Central memory CD4-positive, alpha-beta T cell (primary cell): Measurements from ENCODE around the gene CTNNB1.

ENCODE experiments used
- DNase-seq: peaks from one replicate; pipeline ENCODE4 v3.0.0; 2022

Gene CTNNB1

DNA sequence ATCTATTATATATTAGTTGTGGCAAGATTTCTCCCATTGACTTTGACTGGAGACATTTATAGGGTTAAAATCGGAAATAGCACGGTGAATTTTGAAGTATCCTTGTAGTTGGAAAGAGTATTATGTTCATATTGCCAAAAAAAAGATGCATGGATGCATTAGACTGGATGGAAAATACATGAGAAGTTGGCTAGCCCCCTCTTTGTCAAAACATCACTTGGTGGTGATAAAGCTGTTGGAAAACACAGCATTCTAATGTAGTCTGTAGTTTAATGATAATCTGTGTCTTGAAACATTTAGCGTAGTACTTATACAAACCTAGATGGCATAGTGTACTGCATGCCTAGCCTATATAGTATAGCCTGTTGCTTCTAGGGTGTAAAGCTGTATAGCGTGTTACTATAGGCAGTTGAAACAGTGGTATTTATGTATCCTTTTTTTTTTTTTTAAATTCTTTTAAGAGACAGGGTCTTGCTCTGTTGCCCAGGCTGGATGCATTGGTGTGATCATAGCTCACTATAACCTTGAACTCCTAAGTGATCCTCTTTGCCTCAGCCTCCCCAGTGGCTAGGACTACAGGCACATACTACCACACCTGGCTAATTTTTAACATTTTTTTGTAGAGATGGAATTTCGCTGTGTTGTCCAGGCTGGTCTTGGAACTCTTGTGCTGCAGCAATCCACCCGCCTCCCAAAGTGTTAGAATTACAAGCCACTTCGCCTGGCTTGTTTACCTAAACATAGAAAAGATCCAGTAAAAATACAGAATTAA, 21.8 kb downstream of the CTNNB1 start:
- no peak for DNase-seq

DNA sequence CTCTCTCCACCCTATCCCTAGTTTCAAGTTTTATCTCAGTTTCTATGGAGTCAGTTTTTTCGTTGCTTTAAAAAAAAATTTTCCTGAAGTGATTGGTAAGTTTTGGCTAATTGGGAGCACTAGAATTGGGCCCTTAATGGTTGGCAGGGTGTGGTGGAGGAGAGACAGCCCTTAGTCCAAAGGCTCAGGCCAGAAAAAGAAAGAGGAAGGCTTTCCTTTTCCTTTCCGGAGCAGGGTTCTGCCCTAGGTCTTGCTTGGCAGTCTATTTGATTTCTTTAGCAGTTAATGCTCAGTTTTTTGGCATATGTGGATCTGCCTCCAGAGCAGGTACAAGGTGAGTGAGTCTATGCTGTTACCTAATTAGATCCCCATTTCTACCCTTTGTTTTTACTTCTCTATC, 22.7 kb downstream of the CTNNB1 start:
- DNase-seq, result no peak

DNA sequence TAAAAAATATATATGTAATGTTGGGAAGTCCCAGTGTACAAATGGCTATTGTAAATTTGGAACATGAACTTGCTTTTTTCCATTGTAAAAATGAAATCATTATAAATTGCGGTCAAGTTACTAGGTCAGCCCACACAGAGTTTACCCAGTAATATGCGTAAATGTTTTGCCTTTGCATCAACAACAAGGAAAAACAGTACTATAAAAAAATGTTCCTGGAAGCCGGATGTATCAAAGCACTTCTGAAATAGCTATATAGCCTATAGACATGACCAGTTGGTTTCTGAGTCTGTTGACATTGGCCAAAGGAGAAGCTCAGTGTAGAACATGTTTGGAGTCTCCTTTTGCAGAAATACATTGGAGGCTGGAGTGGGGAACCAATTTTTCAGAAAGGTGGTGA, 23.2 kb downstream of the CTNNB1 start:
- no peak for DNase-seq

DNA sequence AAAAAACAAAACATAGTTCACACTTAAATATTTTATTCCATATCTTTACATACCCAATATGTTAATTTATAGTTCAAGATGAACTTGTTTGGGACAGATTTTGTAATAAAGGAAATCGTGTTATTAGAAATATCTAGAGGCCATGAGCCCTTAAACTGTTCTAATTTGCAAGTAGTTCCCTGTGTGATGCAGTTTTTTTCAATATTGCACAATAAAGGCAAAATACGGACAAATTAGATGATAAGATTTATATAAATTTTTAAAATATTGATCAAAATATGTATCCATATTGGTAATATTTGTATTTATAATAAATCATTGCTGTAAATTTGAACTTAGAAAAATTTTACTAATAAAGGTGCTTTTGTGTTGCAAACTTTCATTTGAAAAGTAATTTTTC, 23.8 kb downstream of the CTNNB1 start:
- DNase-seq, result no peak

DNA sequence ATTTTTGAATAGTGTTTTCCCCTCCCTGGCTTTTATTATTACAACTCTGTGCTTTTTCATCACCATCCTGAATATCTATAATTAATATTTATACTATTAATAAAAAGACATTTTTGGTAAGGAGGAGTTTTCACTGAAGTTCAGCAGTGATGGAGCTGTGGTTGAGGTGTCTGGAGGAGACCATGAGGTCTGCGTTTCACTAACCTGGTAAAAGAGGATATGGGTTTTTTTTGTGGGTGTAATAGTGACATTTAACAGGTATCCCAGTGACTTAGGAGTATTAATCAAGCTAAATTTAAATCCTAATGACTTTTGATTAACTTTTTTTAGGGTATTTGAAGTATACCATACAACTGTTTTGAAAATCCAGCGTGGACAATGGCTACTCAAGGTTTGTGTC, 24.4 kb downstream of the CTNNB1 start:
- DNase-seq, result no peak

DNA sequence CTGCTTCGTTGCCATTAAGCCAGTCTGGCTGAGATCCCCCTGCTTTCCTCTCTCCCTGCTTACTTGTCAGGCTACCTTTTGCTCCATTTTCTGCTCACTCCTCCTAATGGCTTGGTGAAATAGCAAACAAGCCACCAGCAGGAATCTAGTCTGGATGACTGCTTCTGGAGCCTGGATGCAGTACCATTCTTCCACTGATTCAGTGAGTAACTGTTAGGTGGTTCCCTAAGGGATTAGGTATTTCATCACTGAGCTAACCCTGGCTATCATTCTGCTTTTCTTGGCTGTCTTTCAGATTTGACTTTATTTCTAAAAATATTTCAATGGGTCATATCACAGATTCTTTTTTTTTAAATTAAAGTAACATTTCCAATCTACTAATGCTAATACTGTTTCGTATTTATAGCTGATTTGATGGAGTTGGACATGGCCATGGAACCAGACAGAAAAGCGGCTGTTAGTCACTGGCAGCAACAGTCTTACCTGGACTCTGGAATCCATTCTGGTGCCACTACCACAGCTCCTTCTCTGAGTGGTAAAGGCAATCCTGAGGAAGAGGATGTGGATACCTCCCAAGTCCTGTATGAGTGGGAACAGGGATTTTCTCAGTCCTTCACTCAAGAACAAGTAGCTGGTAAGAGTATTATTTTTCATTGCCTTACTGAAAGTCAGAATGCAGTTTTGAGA, 25.0 kb downstream of the CTNNB1 start:
- no peak for DNase-seq

DNA sequence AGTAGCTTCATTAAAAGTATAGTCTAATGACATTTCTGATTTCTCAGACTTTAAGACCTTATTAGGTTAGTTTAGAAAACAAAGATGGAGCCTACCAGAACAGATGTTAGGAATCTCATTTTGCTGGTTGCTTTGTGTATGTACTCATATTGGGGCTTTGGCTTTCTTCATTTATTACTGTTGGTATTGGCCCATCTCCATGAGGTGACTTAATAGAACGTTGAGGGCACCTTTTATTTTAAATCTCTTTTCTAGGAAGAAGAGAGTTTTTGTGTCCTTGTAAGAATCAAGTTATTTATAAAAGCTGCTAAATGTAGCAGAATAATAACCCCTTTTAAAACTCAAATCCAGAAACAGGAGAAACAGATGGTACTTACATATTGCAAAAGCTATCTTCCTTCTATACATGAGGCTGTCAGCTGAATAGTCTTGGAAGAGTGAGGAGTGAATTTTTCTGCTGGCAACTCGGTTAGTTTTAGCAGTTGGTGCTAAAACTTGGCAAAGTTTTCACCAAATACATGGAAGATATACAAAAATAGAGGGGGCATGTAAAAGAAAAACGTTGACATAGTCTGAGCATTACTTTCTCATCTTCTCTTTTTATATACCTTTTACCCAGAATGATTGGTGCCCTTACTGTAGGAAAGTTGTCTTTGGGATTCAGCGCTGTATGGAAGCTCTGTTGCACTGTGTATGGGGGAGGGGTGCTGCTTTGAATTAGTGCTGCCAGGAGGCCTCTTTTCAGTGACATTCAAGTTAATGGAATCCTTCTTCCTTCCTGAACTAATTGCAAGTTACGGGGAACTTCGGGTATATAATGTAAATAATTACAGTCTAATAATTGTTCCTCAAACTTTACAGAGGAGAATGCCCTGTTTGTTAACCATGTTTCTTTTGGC, 35.8 kb downstream of the CTNNB1 start:
- DNase-seq, result no peak

DNA sequence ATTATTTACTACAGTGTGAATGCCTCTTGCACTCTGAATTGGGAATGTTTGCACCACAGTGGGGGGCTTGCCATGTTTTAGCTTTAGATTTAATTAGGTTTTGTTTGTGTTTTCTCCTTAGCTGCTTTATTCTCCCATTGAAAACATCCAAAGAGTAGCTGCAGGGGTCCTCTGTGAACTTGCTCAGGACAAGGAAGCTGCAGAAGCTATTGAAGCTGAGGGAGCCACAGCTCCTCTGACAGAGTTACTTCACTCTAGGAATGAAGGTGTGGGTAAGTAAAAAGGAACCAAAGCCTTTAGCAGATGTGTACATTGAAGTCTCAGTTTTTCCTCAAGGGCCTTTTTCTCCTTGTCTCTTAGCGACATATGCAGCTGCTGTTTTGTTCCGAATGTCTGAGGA, 36.9 kb downstream of the CTNNB1 start:
- DNase-seq, result no peak

DNA sequence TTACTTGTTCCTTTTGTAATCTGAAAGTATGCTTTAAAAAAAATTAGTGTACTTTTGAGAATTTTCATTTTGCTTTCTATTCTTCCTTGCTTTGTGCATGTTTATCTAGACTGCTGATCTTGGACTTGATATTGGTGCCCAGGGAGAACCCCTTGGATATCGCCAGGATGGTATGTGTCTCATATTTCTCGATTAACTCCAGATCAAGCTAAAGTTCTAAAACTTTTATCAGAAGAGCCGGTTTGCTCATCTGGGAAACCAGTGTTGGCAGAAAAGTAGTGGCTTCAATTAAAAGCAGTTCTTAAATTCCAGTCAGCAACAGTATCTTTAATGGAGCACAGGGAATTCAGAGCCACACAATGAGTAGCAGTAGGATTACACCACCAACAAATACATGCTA, 38.6 kb downstream of the CTNNB1 start:
- no peak for DNase-seq

DNA sequence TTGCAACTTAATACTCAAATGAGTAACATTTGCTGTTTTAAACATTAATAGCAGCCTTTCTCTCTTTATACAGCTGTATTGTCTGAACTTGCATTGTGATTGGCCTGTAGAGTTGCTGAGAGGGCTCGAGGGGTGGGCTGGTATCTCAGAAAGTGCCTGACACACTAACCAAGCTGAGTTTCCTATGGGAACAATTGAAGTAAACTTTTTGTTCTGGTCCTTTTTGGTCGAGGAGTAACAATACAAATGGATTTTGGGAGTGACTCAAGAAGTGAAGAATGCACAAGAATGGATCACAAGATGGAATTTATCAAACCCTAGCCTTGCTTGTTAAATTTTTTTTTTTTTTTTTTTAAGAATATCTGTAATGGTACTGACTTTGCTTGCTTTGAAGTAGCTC, 40.3 kb downstream of the CTNNB1 start:
- no peak for DNase-seq

DNA sequence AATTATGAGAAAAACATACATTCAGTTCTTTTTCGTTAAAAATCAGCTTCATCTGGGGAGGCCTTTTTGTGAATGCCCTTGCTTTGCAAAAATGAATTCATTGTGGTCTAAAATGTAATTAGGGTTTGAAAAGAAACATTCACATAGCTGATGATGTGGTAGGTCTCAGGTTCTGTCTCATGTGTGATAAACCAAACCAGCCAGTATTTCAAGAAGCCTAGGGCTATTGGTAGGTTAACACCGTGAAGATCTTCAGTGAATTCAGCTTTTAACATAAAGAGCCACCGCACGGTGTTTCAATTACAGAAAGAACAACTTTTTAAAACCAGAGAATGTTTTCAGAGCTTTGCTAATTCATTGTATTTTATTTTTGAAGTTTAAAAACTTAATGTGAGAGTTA, 41.9 kb downstream of the CTNNB1 start:
- DNase-seq, result no peak

DNA sequence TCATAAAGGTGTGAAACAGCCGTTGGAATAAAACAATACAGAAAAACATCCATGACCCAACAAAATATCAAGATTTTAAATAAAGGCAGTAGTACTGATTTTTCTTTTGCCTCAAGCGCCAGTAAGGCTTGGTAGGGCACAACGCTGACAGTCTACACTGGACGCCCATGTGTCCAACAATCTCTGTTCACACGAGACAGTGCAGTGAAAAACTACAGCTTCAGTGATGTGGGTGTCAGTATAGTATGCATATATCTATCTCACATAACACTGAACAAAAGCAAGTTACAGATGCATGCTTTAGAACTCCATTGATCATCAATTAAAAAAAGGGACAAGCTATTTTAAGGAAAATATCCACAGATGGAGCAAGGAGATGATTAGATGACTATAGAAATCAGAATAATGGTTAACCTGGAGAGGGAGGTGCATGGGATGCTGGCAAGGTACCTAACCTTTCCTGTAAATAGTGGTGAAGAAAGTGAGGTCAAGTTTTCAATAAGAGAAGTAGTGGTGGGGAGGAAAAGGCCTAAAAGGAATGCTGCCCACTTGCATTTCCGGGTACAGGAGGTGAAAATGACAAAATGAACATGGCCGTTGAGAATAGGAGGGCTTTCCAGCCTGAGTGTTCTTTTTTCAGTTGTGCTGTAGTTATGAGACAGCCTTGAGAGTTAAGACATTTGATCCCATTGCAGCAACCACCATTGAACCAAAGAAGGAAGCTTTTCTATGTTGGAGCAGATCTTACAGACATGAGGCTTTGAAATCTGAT, 42.7 kb downstream of the CTNNB1 start:
- DNase-seq, result no peak

DNA sequence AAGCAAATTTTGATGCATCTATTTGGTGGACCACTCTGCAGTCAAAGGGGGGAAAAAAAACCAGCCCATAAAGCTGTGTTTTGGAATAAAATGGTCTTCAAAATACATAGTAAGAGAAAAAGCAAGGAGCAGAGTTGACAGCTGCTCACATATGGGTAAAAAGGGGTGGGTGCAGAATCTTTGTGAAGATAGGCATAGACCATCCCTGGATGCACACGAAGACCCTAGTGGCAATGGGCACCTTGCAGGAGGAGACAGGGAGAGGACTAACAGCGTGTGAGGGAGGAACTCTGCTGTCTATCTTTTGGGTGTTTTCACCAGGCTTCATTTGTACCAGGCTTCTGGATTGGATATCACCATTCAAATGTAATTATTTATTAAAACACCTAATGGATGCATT, 43.9 kb downstream of the CTNNB1 start:
- no peak for DNase-seq

DNA sequence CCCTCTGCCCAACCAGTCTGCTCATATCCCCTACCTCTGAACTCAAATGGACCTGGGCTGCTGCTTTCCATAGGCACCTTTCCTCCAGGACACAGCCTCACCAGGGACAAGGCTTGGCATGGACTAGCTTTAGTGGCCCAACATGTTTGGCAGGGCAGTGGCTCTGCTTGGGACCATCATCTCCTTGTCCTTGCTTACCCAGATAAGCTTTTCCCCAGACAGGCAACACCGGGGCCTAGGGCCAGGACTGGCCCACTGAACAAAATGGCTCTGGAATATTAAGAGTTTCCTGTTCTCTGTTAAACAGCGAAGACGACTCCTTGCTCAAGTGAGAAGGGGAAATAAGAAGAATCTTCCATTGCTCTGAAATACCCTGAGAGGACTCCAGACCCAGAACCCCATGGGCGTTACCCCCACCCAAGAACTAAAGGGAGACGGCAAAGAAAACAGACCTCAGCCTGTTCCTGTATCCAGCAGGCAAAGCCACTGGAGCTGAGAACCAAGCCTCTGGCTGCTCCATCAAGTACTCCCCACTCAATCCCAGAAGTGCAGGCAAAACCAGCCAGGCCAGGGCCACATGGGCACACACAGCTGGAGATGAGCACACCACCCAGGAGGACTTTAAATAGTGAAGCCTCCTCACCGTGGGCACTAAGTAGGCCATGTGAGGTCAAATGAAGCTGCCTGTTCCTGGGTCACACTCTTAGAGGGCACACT, 45.5 kb downstream of the CTNNB1 start:
- DNase-seq, result no peak

DNA sequence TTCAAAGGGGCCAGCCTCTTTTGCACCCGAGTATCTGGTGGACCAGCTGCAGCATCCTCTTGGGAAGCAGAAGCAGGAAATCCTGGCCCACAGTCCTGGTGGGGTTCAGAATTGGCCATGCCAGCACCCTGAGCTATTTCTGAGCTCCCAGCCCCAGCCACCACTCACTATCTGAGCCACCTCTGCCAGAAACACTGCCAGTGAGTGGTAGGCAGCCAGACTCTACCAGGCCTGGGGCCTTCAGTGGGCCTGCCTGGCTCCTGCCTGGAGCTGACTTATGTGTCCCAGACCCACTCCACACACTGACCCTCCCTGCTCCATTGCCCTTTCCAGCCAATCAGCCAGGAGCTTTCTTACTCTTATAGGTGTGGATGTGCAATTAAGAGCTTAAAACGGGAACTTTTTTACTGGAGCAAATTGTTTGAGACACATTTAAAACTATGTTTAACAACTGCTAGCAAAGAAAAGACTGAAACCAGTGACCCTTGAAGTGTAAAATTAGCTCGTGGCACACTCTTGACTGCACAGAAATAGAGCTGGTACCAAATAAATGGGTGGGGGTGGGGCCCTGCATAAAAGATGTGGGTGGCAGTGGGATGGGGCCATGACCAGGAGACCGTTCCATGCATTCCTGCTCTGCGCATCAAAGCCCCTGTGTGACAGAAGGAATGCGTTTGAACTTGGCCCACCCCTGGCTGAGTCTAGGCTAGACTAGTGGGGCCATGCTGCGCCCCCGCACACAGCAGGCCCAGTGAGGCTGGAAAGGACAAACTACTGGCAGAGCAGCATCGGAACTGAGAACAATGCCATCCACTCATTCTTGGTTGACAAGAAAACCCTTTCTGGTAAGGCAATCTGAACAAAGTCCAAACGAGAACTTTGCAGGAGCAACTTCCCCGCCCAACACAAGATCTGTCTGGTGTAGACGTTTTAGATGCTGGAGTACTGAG, 48.0 kb downstream of the CTNNB1 start:
- DNase-seq, result no peak

DNA sequence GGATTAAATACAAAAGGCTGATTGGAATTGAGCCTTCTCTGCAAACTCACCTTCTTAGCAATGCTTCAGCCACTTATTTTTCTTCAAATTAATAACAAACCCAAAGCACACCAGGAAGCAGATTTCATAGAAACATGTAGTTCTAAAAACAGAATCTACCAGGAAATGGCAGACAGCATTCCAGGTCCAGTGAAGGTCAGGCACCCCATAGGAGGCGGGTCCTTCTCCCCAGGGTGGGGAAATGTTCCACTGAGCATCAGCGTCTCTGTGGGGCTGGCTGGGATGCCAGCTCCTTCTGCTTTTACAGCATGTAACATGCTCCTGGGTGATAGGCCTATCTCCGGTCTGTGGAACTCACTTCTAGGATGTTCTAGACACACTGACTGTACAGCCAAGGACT, 49.2 kb downstream of the CTNNB1 start:
- no peak for DNase-seq

DNA sequence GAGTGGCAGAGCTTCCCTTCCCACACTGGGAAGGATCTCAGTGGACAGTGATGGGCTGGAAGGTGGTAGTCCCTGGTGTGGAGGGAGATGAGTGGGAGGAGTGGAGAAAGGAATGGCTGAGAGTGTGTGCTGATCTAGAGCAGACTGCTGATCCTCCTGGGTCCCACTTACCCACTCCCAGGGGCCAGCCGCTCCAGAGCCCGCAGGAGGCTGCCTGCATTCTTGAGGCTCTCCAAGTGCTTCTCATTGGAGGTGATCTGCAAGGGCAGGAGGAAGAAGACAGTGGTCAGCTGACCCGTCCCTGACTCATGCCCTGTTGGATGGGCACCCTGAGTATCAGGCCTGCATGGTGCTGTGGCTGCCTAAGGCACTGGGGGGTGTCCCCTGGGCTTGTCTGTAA, 50.0 kb downstream of the CTNNB1 start:
- DNase-seq, result no peak

DNA sequence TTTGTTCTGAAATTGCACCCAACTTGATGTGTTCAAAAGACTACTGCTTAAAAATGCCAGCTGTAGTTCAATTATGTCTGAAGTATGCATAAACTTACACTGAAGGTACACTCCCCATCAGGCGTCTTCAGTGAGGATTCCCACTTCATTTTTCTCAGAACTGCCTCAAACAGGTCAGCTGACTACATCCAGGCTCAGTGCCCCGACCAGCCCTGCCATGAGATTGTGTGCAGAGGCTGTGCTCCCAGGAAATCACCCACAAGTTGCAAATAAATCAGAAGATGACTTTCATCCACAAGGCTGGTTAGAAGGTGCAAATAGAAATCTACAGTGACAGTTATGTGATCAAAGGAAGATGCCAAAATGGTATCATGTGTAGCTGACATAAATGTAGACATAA, 51.5 kb downstream of the CTNNB1 start:
- DNase-seq, result no peak

DNA sequence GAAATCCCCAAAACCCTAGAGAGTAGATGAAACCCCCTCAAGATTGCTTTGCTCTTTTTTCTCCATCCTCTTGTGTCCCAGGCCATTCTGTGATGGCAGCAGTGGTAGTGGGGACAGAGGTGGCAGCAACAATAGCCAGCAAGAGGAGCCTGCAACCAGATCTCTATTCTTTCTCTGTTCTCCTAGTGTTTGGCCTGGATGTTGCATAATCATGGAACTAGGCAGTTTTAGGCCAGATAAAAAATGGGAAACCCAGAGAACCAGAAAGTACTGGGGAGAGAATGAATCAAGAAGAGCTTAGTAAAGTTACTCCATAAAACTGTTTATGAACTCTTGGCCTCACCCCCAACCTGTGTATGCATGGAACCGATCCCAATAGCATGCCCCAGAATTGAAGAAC, 52.3 kb downstream of the CTNNB1 start:
- DNase-seq, result no peak

DNA sequence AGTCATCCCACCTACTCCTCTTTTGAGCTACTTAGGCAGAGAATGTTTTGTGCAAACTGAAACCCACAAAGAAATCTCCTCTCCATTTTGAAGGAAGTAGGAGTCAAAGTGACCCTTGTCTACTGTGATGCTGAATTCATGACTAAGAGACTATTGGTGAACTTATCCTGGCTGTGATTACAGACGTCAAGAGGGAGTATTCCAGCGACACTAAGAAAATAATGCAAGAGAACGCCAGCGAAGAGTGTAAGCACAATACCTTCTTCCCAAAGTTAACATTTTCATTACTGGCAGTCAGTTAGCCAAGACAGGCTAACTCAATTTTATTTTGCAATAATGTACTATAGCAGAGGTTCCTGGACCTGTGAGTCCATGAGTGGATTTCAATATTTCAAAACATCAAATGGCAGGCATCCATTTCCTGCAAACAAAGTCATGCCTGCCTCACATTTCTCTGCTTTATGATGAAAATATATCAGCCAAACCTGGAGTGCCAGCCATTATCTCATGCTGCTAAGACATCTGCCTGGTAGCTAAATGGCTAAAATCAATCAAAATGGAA, 59.0 kb downstream of the CTNNB1 start:
- DNase-seq, result no peak
